ENCODE measurements around the gene RALBP1.

RALBP1 gene

DNA sequence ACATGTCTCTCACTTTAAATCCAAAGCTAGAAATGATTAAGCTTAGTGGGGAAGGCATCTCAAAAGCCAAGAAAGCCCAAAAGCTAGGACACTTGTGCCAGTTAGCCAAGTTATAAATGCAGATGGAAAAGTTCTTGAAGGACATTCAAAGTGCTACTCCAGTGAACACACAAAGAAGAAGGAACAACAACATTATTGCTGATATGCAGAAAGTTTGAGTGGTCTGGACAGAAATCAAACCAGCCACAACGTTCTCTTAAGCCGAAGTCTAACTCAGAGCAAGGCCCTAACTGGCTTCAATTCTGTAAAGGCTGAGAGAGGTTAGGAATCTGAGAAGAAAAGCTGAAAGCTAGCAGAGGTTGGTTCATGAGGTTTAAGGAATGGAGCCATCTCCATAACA lies 90.1 kb downstream of the RALBP1 start (continued):
- TF ChIP-seq, protein P1, sequence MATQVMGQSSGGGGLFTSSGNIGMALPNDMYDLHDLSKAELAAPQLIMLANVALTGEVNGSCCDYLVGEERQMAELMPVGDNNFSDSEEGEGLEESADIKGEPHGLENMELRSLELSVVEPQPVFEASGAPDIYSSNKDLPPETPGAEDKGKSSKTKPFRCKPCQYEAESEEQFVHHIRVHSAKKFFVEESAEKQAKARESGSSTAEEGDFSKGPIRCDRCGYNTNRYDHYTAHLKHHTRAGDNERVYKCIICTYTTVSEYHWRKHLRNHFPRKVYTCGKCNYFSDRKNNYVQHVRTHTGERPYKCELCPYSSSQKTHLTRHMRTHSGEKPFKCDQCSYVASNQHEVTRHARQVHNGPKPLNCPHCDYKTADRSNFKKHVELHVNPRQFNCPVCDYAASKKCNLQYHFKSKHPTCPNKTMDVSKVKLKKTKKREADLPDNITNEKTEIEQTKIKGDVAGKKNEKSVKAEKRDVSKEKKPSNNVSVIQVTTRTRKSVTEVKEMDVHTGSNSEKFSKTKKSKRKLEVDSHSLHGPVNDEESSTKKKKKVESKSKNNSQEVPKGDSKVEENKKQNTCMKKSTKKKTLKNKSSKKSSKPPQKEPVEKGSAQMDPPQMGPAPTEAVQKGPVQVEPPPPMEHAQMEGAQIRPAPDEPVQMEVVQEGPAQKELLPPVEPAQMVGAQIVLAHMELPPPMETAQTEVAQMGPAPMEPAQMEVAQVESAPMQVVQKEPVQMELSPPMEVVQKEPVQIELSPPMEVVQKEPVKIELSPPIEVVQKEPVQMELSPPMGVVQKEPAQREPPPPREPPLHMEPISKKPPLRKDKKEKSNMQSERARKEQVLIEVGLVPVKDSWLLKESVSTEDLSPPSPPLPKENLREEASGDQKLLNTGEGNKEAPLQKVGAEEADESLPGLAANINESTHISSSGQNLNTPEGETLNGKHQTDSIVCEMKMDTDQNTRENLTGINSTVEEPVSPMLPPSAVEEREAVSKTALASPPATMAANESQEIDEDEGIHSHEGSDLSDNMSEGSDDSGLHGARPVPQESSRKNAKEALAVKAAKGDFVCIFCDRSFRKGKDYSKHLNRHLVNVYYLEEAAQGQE (tag by site-specific recombination; IDR thresholded peaks at IDR 0.05): no peak
- TF ChIP-seq ZNF560 (tag by site-specific recombination; IDR thresholded peaks at IDR 0.05; ENCODE audit: borderline replicate concordance): no peak
- TF ChIP-seq ZNF473 (tag by site-specific recombination; IDR thresholded peaks at IDR 0.05): no peak
- TF ChIP-seq ZNF626 (tag by site-specific recombination; IDR thresholded peaks at IDR 0.05): no peak
- TF ChIP-seq ZNF768 (tag by site-specific recombination; IDR thresholded peaks at IDR 0.05): no peak
- TF ChIP-seq ZNF354C (tag by site-specific recombination; IDR thresholded peaks at IDR 0.05; ENCODE audit: borderline replicate concordance, low read depth): no peak

DNA sequence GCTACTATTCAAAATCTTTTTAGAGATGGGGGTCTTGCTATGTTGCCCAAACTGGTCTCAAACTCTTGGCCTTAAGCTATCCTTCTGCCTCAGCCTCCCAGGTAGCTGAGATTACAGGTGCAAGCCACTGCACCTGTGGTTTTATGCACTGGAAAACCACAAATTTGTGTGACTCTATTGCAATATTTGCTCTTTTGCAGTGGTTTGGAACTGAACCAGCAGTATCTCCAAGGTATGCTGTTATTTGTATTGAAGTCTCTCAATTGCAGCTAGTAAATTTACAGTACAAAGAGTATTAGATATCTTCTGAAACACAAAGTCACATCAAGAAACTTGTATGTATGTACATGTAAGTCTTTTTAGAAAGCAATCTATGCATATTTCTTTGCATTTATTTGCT lies 92.9 kb downstream of the RALBP1 start:
- Histone ChIP-seq H3K27ac (ENCODE audit: extremely low read depth, low read depth, low read length) (no peak overlapping the region), H3K4me1 (ENCODE audit: control insufficient read depth, insufficient read depth, low read length) (no peaks in the 10 kb centered on the region), H3K36me3 (ENCODE audit: control insufficient read depth in 2 of 2, insufficient read depth in 1 of 2, low read length in 2 of 2) (peaks cover 43 to 56% of the 10 kb centered on the region in 2 experiments), H3K4me3 (ENCODE audit: low read depth, low read length) (no peak overlapping the region), H3K9me3 (ENCODE audit: control insufficient read depth, insufficient read depth, low read depth, low read length) (no peaks in the 10 kb centered on the region)
- TF ChIP-seq MYNN (tag by site-specific recombination; IDR thresholded peaks at IDR 0.05; ENCODE audit: borderline replicate concordance): no peak
- TF ChIP-seq, protein P2, sequence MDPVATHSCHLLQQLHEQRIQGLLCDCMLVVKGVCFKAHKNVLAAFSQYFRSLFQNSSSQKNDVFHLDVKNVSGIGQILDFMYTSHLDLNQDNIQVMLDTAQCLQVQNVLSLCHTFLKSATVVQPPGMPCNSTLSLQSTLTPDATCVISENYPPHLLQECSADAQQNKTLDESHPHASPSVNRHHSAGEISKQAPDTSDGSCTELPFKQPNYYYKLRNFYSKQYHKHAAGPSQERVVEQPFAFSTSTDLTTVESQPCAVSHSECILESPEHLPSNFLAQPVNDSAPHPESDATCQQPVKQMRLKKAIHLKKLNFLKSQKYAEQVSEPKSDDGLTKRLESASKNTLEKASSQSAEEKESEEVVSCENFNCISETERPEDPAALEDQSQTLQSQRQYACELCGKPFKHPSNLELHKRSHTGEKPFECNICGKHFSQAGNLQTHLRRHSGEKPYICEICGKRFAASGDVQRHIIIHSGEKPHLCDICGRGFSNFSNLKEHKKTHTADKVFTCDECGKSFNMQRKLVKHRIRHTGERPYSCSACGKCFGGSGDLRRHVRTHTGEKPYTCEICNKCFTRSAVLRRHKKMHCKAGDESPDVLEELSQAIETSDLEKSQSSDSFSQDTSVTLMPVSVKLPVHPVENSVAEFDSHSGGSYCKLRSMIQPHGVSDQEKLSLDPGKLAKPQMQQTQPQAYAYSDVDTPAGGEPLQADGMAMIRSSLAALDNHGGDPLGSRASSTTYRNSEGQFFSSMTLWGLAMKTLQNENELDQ (tag by site-specific recombination; IDR thresholded peaks at IDR 0.05; ENCODE audit: low read depth): no peak
- TF ChIP-seq FEZF1 (tag by site-specific recombination; IDR thresholded peaks at IDR 0.05): no peak
- no peak for TF ChIP-seq ZNF354C (tag by site-specific recombination; IDR thresholded peaks at IDR 0.05; ENCODE audit: borderline replicate concordance, low read depth)
- TF ChIP-seq ZNF837 (tag by site-specific recombination; IDR thresholded peaks at IDR 0.05): no peak
- POLR2A ChIA-PET: interaction anchor here (0.5 kb wide), 1 partner anchor 180 kb away, joined by 3 read pairs; no protein-coding TSS in a partner anchor
- CTCF ChIA-PET: interaction anchor here (0.6 to 1.1 kb wide), 2 partner anchors 8 to 202 kb away, joined by 3 to 4 read pairs; no protein-coding TSS in a partner anchor

GRCh38 chr18:9569178-9569577 lies 93.9 kb downstream of the RALBP1 start:
- Histone ChIP-seq H3K4me1 (ENCODE audit: control insufficient read depth, insufficient read depth, low read length) (no peaks in the 10 kb centered on the region), H3K9me3 (ENCODE audit: control insufficient read depth, insufficient read depth, low read depth, low read length) (no peaks in the 10 kb centered on the region), H3K4me3 (ENCODE audit: low read depth, low read length) (no peak overlapping the region), H3K27ac (ENCODE audit: extremely low read depth, low read depth, low read length) (no peak overlapping the region), H3K36me3 (ENCODE audit: control insufficient read depth in 2 of 2, insufficient read depth in 1 of 2, low read length in 2 of 2) (peaks cover 45 to 50% of the 10 kb centered on the region in 2 experiments)
- ChIA-PET CTCF (interaction anchor here (0.5 kb wide), 1 partner anchor 15 kb away, joined by 3 read pairs; no protein-coding TSS in a partner anchor), POLR2A (interaction anchor here (0.6 kb wide), 1 partner anchor 57 kb away, joined by 3 read pairs; no protein-coding TSS in a partner anchor)
- TF ChIP-seq, protein P3, sequence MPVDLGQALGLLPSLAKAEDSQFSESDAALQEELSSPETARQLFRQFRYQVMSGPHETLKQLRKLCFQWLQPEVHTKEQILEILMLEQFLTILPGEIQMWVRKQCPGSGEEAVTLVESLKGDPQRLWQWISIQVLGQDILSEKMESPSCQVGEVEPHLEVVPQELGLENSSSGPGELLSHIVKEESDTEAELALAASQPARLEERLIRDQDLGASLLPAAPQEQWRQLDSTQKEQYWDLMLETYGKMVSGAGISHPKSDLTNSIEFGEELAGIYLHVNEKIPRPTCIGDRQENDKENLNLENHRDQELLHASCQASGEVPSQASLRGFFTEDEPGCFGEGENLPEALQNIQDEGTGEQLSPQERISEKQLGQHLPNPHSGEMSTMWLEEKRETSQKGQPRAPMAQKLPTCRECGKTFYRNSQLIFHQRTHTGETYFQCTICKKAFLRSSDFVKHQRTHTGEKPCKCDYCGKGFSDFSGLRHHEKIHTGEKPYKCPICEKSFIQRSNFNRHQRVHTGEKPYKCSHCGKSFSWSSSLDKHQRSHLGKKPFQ (tag by site-specific recombination; IDR thresholded peaks at IDR 0.05): no peak
- TF ChIP-seq ZNF146 (tag by site-specific recombination; IDR thresholded peaks at IDR 0.05) (no peak), FEZF1 (tag by site-specific recombination; IDR thresholded peaks at IDR 0.05) (no peak), ZNF670 (tag by site-specific recombination; IDR thresholded peaks at IDR 0.05; ENCODE audit: low read depth) (no peak), ZNF24 (tag by site-specific recombination; IDR thresholded peaks at IDR 0.05) (no peak), ZNF510 (tag by site-specific recombination; IDR thresholded peaks at IDR 0.05; ENCODE audit: insufficient replicate concordance) (no peak), ZNF48 (tag by site-specific recombination; IDR thresholded peaks at IDR 0.05) (no peak), ZBTB20 (tag by site-specific recombination; IDR thresholded peaks at IDR 0.05) (no peak), GLI2 (tag by site-specific recombination; IDR thresholded peaks at IDR 0.05; ENCODE audit: borderline replicate concordance, low read depth) (no peak), ZNF677 (tag by site-specific recombination; IDR thresholded peaks at IDR 0.05) (no peak)
- TF ChIP-seq, protein P2 (tag by site-specific recombination; IDR thresholded peaks at IDR 0.05; ENCODE audit: low read depth): no peak

All from HEK293 (cell line).